Measurements from ENCODE around the gene DSCAML1. TPM values are rescaled to one million over a fixed set of nuclear protein-coding genes. Genes with fewer than 3 reads are reported as not detected.

The DSCAML1 gene
- total RNA-seq, 1 donor from 2014 or later: 0.95 TPM

DNA sequence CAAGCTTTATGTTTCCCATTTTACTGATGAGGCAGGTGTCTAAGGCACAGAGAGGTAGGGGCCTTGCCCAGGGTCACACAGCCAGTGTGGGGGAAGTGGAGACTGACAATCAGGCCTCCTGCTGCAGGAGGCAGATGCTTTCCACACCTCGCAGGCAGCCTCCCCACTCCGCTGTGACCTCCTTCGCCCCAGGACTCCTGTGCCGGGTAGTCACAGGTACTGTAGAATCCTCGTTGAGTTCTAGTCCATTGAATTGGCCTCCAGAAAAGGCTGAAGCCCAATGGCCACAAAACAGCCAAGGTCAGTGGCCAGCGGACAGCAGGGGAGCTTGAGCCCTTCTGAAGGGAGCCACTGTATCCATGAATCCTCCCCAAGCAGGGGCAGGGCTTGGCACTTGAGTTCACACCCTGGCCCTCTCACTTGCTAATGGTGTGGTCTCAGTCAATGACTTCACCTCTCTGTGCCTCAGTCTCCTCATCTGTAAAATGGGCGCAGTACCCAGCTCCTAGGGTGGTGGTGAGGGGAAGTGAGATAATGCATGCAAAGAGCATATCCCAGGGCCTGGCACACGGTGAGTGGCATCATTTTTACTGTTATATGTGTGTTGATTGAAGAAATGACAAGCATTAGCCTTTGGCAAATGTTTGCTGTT lies 28.6 kb upstream of the DSCAML1 start:
- TF ChIP-seq CTCF (IDR thresholded peaks at IDR 0.05): no peak
- no peaks in the 10 kb centered on the region for H3K9me3 ChIP-seq
- H3K27ac ChIP-seq: peak overlapping the region; percentile 31
- H3K27me3 ChIP-seq (ENCODE audit: low read depth): peaks cover 3% of the 10 kb centered on the region
- ATAC-seq (no peak), DNase-seq (no peak)
- H3K4me1 ChIP-seq: peaks cover 59% of the 10 kb centered on the region
- H3K36me3 ChIP-seq: no peaks in the 10 kb centered on the region
- H3K4me3 ChIP-seq: no peak overlapping the region
- intact Hi-C loops (cut with DNase I): no loop called here

DNA sequence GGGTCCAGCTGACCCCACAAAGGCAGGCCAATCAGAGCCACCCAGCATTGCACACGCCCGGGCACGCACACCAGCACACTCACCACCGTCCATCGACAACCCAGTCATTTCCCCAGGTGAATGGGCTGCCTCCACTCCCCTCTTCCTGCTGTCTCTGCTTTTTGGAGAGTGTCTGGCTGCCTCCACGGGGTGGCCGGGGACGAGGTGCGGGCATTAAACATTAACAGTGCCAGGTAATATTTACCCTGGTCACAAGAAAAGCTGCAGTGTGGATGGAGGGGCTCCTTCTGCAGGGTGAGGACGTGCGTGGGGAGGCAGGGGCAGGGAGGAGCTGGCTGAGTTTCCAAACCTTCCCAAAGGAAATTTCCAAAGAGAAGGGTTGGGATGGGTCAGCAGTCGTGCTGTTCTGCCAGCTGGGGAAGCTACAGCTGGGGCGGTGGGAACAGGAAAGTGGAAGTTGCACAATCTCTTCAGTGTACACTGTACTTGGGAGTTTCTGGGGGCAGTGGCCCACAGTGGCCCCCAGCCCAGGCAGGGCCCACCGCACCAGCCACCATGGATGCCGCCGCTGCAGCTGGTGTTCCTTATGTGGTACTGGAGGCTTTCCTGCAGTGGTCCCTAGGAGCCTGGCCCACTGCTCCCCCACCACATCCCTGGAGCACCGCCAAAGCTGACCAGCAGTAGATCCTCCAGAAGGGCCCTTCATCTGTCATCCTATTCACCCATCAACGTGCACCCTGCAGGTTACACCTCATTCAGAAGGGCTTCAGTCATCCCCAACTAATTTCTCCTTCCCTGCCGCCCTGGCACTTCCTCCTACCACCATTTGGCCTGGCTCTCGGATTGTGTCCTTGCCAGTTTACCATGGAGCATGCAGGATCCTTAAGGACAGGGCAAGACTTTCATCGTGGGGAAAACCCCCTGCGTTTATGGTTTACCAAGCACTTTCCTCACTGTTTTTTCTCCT lies 27.8 kb upstream of the DSCAML1 start, which contains the start of gene FXYD2:
Gene FXYD2 (minus strand): TSS at position 174 of the 967 bp plus-strand sequence. CDS start 66 bp downstream, at position 108.
- H3K36me3 ChIP-seq: no peaks in the 10 kb centered on the region
- intact Hi-C loops (cut with DNase I): no loop called here
- DNase-seq: peak; percentile 52
- ATAC-seq: peak; percentile 57 to 62
- H3K4me3 ChIP-seq: no peak within 1 kb of the TSS
- no peaks in the 10 kb centered on the region for H3K9me3 ChIP-seq
- peak within 1 kb of the TSS; percentile 76 for H3K27ac ChIP-seq
- peaks cover 54% of the 10 kb centered on the region for H3K4me1 ChIP-seq
- TF ChIP-seq CTCF (IDR thresholded peaks at IDR 0.05): no peak
- H3K27me3 ChIP-seq (ENCODE audit: low read depth): peaks cover 3% of the 10 kb centered on the region

- Histone ChIP-seq H3K36me3 (no peaks in the 10 kb centered on the region), H3K27me3 (ENCODE audit: low read depth) (peaks cover 3% of the 10 kb centered on the region), H3K4me1 (peaks cover 54% of the 10 kb centered on the region), H3K27ac (peak overlapping the region; percentile 76), H3K4me3 (no peak overlapping the region), H3K9me3 (no peaks in the 10 kb centered on the region)
- DNase-seq (peak; percentile 57), ATAC-seq (peak; percentile 55 to 58)
- no peak for TF ChIP-seq CTCF (IDR thresholded peaks at IDR 0.05)
- intact Hi-C loops (cut with DNase I): no loop called here
These were observed 27.0 kb upstream of the DSCAML1 start for GRCh38 chr11:117823946-117824420.

- DNase-seq: no peak
- Histone ChIP-seq H3K9me3 (no peaks in the 10 kb centered on the region), H3K36me3 (no peaks in the 10 kb centered on the region), H3K27me3 (ENCODE audit: low read depth) (peaks cover 3% of the 10 kb centered on the region), H3K4me1 (peaks cover 53% of the 10 kb centered on the region), H3K4me3 (no peak overlapping the region), H3K27ac (peak overlapping the region; percentile 76)
- peak in 1 of 2 donors; percentile 22 for ATAC-seq
- peak; percentile 15 for TF ChIP-seq CTCF (IDR thresholded peaks at IDR 0.05)
- intact Hi-C loops (cut with DNase I): no loop called here
These were observed 26.4 kb upstream of the DSCAML1 start for GRCh38 chr11:117823294-117823945.

All from lower lobe of right lung (tissue), 2 donors.